HFF-Myc (cell line): ENCODE measurements around the gene WWOX.

Experiments
- DNase-seq: peaks from one replicate; pipeline ENCODE4 v3.0.0-alpha.2; 2011; ENCODE audit warnings: low read depth; ENCODE audit errors: extremely low read depth
- H3K4me3 ChIP-seq: replicated peaks from 2 replicates; pipeline ENCODE4 v1.5.1; 2011; ENCODE audit warnings: low read depth, mild to moderate bottlenecking, control low read depth, low read length
- TF ChIP-seq, protein P1 (sequence below): IDR thresholded peaks from 2 replicates; pipeline ENCODE4 v1.5.1; 2012; ENCODE audit warnings: mild to moderate bottlenecking, low read depth, low read length, control low read depth; ENCODE audit errors: missing control alignments

The WWOX gene

DNA sequence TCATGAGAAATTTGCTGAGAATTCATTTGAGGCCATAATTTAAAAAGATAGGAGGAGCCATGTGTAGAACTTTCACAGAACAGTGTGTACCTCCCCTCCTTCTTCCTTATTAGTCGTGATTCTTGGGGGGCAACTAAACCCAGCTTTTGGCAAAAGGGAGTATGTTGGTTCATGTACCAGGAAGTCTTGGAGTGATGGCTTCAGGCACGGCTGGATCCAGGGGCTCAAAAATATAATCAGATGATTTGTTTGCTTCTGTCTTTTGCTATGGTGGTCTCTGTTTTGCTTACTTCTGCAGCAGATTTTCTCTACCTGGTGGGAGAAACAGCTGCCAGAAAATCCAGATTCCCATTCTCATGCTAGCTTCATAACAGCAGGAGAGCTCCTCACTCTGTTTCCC lies 871.2 kb downstream of the WWOX start:
- TF ChIP-seq, protein P1, sequence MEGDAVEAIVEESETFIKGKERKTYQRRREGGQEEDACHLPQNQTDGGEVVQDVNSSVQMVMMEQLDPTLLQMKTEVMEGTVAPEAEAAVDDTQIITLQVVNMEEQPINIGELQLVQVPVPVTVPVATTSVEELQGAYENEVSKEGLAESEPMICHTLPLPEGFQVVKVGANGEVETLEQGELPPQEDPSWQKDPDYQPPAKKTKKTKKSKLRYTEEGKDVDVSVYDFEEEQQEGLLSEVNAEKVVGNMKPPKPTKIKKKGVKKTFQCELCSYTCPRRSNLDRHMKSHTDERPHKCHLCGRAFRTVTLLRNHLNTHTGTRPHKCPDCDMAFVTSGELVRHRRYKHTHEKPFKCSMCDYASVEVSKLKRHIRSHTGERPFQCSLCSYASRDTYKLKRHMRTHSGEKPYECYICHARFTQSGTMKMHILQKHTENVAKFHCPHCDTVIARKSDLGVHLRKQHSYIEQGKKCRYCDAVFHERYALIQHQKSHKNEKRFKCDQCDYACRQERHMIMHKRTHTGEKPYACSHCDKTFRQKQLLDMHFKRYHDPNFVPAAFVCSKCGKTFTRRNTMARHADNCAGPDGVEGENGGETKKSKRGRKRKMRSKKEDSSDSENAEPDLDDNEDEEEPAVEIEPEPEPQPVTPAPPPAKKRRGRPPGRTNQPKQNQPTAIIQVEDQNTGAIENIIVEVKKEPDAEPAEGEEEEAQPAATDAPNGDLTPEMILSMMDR, result no peak
- DNase-seq, result no peak
- no peak overlapping the region for H3K4me3 ChIP-seq

DNA sequence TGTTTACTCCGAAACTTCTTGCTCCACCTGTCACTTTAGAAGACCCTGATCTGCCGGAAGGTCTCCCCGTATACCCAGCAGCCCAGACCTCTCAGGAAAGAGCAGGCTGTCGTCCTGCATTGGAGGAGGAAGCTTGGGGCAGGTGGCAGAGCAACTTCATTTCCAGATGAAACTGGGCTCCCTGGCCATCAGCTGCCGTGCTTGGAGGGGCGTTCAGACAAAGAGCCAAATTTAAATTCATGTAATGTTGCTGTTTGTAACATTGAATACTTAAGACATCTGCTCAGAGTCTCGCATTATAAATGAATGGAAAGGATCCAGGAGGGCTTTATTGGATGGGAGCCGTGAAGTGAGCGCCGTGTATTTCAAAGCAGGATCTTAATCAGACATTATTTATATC lies 872.6 kb downstream of the WWOX start:
- H3K4me3 ChIP-seq, result no peak overlapping the region
- TF ChIP-seq, protein P1, result no peak

DNA sequence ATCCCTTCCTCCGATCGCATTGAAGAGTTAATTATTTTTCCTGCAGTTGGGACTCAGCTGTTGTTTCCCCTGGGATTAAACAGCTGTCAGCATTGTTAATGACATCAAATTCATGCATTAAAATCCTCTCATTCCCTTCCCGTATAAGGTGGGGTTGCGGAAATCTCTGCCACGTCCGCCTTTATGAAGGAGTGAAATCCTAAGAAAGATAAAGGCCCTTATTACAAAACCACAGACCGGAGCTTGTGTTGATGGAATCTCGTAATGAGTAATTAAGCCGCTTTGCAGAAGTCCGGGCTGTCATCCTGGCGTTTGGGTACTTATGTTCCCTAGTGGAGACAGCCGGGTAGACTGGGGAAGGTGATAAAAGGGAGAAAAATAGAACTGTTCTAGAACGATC lies 873.5 kb downstream of the WWOX start:
- no peak overlapping the region for H3K4me3 ChIP-seq
- no peak for DNase-seq
- TF ChIP-seq, protein P1, result no peak

More for the DNA sequence above, 872.6 kb downstream of the WWOX start:
- DNase-seq, result no peak

DNA sequence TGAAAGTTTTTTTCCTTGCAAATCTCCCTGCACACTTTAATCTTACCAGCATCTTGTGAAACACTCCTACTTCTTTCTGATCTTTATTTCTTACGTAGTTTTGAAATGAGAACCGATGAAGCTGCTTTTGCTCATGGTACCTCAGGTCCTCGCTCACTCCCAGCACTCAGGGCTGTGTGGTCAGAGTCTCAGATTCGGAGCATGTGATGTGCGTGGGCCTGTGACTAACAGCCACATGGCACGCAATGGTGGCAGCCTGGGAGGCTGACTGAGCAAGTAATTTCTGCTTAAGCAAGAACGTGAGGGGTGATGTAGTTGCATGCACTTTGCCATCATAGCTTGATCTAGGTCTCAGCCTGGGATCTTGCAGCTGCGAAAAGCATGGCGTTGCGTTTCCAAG lies 876.8 kb downstream of the WWOX start:
- TF ChIP-seq, protein P1, result no peak
- no peak overlapping the region for H3K4me3 ChIP-seq
- DNase-seq, result no peak

GRCh38 chr16:78980825-78981224 lies 881.4 kb downstream of the WWOX start:
- TF ChIP-seq, protein P1, result no peak
- DNase-seq, result no peak

DNA sequence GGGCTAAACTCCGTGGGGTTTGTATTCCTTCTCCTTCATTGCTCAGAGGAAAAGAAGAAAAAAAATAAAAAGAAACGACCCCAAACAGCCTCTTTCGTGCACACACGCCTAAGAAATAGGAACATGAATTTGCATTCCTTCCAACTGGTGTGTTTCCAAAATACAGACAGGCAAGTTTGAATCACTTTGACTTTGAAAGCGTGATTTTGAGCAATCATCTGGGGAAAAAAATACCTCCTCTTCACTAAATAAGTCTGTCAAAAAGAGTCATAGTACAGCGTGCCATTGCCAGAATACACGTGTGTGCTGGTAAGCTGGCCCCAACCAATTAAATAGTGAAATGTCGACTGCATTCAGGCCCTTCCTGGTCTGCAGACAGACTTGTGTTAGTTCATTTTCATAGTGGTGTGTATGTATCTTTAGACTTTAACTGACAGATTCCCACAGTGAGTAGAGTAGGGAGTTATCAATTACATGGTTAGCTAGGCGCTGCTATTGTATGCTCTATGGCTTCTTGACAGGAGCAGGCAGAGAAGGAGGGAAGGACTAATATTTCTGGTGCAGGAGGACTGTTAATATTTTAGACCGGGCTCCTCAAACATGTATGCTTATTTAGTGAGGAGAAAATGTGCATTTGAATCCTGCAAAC lies 882.8 kb downstream of the WWOX start:
- DNase-seq, result no peak

More at GRCh38 chr16:78980825-78981224, 881.4 kb downstream of the WWOX start:
- no peak overlapping the region for H3K4me3 ChIP-seq

More for the DNA sequence above, 882.8 kb downstream of the WWOX start:
- TF ChIP-seq, protein P1, result no peak
- no peak overlapping the region for H3K4me3 ChIP-seq
